ENCODE results near the gene KRTAP1-1.
"Not testable (repeated sequence)": the region's sequence is repeated elsewhere in the genome, so short reads cannot be mapped to it uniquely, and the experiment has no call there.

The KRTAP1-1 gene

DNA sequence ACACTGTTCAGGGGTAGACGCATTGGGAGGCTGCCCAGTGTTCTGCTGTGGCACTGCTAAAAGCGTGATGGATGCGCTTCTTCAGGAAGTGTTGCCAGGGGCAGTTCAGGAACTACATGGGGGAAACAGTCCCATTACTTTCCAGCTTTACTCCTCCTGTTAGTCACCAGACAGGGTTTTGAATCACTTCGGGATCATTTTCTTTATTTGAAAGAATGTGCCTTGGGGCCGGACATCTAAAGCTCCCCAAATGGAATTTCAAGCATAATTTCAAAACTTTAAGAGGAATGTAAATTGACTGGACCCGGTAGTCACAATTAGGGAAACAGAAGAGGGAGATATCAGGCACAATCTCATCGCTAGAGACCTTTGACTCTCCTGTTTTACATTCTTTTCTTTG, 7.2 kb upstream of the KRTAP1-1 start:
- peaks cover 46% of the 10 kb centered on the region for H3K27me3 ChIP-seq
- H3K27ac ChIP-seq = no peak overlapping the region
- TF ChIP-seq CTCF (IDR thresholded peaks at IDR 0.05) = no peak
- no peak overlapping the region for H3K4me3 ChIP-seq (ENCODE audit: low read depth in 1 of 2, low read length in 1 of 2)
- no peaks in the 10 kb centered on the region for H3K36me3 ChIP-seq
- H3K9me3 ChIP-seq = no peaks in the 10 kb centered on the region
- H3K4me1 ChIP-seq (ENCODE audit: control insufficient read depth in 1 of 2, insufficient read depth in 1 of 2, low read depth in 1 of 2, low read length in 1 of 2) = no peaks in the 10 kb centered on the region

- not testable (repeated sequence) for H3K4me3 ChIP-seq (ENCODE audit: low read depth in 1 of 2, low read length in 1 of 2); H3K9me3 ChIP-seq; H3K27ac ChIP-seq; H3K4me1 ChIP-seq (ENCODE audit: control insufficient read depth in 1 of 2, insufficient read depth in 1 of 2, low read depth in 1 of 2, low read length in 1 of 2); H3K36me3 ChIP-seq
- peaks cover 46% of the 10 kb centered on the region for H3K27me3 ChIP-seq
Measured at GRCh38 chr17:41046735-41047465, 5.7 kb upstream of the KRTAP1-1 start, which contains the start of gene KRTAP2-1. Gene KRTAP2-1 (minus strand): TSS chr17:41047316. CDS start chr17:41047267, 49 bp downstream.

- H3K27me3 ChIP-seq = peaks cover 37% of the 10 kb centered on the region
- no peak for TF ChIP-seq CTCF (IDR thresholded peaks at IDR 0.05)
- no peak overlapping the region for H3K27ac ChIP-seq
- H3K4me1 ChIP-seq (ENCODE audit: control insufficient read depth in 1 of 2, insufficient read depth in 1 of 2, low read depth in 1 of 2, low read length in 1 of 2) = no peaks in the 10 kb centered on the region
- no peaks in the 10 kb centered on the region for H3K9me3 ChIP-seq
- no peaks in the 10 kb centered on the region for H3K36me3 ChIP-seq
- H3K4me3 ChIP-seq (ENCODE audit: low read depth in 1 of 2, low read length in 1 of 2) = no peak overlapping the region
Measured at GRCh38 chr17:41042953-41043352, 1.7 kb upstream of the KRTAP1-1 start.

DNA sequence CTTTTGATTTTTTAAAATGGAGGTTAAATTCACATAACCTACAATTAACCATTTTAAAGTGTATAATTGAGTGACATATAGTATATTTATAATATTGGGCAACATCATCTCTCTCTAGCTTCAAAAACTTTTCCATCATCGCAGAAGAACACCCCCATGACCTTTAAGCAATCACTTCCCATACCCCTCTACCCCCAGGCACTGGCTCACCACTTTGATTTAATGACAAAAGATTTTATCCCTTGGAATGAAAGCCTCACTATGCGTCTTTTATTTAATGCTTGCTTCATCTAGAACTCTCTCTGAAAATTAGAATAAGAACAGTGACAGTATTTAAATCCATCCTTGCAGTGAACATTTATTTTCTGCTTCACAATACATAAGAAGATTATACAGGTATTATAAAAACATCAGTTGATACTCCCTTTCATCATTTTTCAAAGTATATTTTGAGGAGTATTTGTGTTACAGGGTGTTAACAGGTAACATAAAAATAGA, 3.3 kb downstream of the KRTAP1-1 start:
- H3K9me3 ChIP-seq = no peaks in the 10 kb centered on the region
- no peaks in the 10 kb centered on the region for H3K36me3 ChIP-seq
- no peak for TF ChIP-seq CTCF (IDR thresholded peaks at IDR 0.05)
- no peaks in the 10 kb centered on the region for H3K4me1 ChIP-seq (ENCODE audit: control insufficient read depth in 1 of 2, insufficient read depth in 1 of 2, low read depth in 1 of 2, low read length in 1 of 2)
- no peak overlapping the region for H3K27ac ChIP-seq
- peaks cover 26% of the 10 kb centered on the region for H3K27me3 ChIP-seq
- no peak overlapping the region for H3K4me3 ChIP-seq (ENCODE audit: low read depth in 1 of 2, low read length in 1 of 2)

DNA sequence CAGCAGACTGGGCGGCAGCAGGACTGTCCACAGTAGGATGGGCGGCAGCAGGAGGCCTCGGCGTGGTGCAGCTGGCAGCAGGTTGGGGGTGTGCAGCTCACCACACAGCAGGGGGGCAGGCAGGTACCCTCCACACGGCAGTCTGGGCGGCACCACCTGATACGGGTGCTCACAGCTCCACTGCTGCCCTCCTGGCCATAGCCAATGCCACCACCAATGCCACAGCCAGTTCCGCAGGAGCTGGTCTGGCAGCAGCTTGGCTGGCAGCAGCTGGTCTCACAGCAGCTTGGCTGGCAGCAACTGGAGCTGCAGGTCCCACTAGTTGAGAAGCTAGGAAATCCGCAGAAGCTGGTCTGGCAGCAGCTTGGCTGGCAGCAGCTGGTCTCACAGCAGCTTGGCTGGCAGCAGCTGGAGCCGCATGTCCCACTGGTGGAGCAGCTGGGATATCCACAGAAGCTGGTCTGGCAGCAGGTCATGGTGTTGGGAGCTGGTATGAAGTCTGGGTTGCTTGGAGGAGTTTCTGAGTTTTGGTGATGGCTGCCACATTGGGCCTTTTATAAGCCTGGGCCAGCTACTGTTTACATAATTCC, 6.8 kb downstream of the KRTAP1-1 start, which contains the start of gene KRTAP1-3:
Gene KRTAP1-3 (minus strand): TSS at position 529 of the 590 bp plus-strand sequence. CDS start 53 bp downstream, at position 476.
- H3K27me3 ChIP-seq = peaks cover 32% of the 10 kb centered on the region
- not testable (repeated sequence) for H3K27ac ChIP-seq, H3K9me3 ChIP-seq

GRCh38 chr17:41029633-41030245, 11.5 kb downstream of the KRTAP1-1 start, which contains the start of gene KRTAP1-4:
Gene KRTAP1-4 (minus strand): TSS chr17:41030195. CDS start chr17:41030078, 117 bp downstream.
- TF ChIP-seq CTCF (IDR thresholded peaks at IDR 0.05) = no peak
- H3K9me3 ChIP-seq = no peaks in the 10 kb centered on the region
- no peaks in the 10 kb centered on the region for H3K36me3 ChIP-seq
- H3K4me3 ChIP-seq (ENCODE audit: low read depth in 1 of 2, low read length in 1 of 2) = no peak within 1 kb of the TSS
- no peak within 1 kb of the TSS for H3K27ac ChIP-seq
- H3K27me3 ChIP-seq = peaks cover 34% of the 10 kb centered on the region
- no peaks in the 10 kb centered on the region for H3K4me1 ChIP-seq (ENCODE audit: control insufficient read depth in 1 of 2, insufficient read depth in 1 of 2, low read depth in 1 of 2, low read length in 1 of 2)

More for the DNA sequence above, 6.8 kb downstream of the KRTAP1-1 start, which contains the start of gene KRTAP1-3:
- not testable (repeated sequence) for H3K4me3 ChIP-seq (ENCODE audit: low read depth in 1 of 2, low read length in 1 of 2); H3K36me3 ChIP-seq; H3K4me1 ChIP-seq (ENCODE audit: control insufficient read depth in 1 of 2, insufficient read depth in 1 of 2, low read depth in 1 of 2, low read length in 1 of 2)
